GM19468 (cell line): ENCODE results near the gene TBX3.

Experiments used
- ATAC-seq: cut with Tn5 transposase; IDR thresholded peaks from one replicate; pipeline ENCODE4 v1.9.1; 2021; ENCODE audit warnings: mild to moderate bottlenecking, moderate library complexity, moderate number of reproducible peaks; ENCODE audit not compliant: unreplicated experiment; ENCODE audit errors: extremely low read depth

The TBX3 gene

GRCh38 chr12:114684870-114685273 is 897 bp upstream of the TBX3 start:
- ATAC-seq, result no peak

GRCh38 chr12:114683709-114684097 is 272 bp downstream of the TBX3 start:
- no peak for ATAC-seq

DNA sequence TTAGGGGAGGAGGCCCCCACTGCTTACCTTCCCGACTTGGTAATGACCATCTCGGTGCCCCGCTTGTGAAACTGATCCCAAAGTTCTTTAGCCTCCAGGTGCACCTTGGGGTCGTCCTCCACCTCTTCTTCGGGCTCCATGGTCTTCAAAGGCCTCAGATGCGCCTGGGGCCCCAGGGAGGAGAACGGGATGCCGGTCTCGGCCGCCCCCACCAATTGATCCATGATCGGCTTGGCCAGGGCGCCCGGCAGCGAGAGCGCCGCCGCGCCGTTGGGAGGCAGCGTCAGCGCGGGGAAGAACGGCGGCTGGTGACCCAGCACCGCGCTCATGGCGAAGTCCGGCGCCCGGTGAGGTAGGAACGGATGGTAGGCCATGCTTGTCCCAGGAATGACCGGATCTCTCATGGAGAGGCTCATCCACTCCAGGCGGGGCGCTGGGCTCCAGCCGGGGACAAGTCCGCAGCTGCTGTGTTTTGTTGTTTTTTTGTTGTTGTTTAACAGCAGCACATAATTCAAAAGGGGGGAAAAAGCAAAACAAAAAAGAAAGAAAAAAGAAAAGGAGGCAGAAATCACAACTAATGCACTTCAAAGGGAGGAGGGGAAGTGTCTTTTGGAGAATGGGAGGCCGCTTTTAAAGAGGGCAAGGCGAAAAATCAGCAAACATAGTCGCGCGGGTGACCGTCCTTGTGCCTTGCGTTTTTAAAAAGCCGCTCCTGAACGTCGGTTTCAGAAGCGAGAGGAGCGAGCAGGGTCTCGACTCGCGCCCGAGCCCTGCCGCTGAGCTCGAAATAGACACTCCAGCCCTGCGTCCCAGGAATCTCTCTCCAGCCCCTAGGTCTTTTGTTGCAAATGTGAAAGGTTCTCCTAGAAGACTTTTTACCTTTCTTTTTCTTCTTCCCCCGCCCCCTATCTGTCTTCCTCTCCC is 928 bp downstream of the TBX3 start:
- no peak for ATAC-seq

- ATAC-seq, result no peak
These were observed 1.7 kb downstream of the TBX3 start for GRCh38 chr12:114682106-114682784.

- no peak for ATAC-seq
These were observed 2.7 kb downstream of the TBX3 start for GRCh38 chr12:114681116-114681871.

DNA sequence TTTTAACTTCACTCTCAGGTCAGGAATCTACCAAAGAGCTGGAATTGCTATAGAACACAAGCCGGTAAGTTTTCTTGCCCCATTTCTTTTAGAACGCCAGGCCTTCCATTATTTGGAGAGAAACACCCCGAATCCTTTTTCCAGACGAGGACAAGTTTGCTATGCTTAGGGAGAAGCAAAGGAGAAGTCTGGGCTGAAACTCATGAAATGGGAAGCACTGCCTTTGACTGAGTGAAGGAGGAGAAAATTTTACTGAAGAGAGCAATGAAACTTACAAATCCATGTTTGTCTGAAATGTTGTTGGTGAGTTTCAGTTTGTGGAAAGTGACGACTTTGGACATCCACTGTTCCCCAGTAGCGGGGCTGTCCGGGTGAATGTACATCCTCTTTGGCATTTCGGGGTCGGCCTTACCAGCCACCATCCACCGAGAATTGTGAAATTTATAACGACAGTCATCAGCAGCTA is 3.3 kb downstream of the TBX3 start:
- ATAC-seq, result no peak

DNA sequence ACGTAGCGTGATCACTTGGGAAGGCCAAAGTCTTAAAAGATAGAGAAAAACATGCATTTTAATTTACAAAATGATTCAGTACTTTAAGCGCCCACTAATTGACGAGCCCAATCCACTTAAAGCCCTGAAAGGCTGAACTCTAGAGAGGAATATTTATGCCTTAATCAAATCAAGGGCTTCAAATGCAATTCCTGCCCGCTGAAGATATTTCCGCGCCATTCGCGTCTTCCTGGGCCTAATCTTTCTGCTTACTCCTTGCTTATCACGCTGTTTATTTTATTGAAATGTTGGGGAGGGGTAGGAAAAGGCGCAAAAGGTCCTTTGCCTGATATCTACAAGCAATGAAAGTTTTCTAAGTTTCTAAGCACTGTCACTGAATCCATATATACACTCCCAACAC is 4.0 kb downstream of the TBX3 start:
- ATAC-seq, result no peak

DNA sequence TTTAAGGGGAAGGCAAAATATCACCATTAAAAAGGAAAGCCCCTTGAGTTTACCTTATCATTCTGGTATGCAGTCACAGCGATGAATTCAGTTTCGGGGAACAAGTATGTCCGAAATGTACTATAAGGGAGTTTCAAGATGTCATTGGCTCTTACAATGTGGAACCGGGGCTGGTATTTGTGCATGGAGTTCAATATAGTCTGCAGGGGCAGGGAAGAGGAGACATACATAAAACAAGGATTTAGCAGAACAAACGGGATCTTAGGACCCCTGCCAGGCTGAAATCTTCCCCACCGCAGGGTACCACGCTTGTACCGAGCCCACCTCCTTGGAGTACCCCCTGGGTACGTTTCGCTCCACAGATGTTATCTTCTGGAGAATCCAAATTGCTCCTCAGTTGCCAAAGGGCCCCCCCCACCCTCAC is 4.5 kb downstream of the TBX3 start:
- ATAC-seq, result no peak

- no peak for ATAC-seq
These were observed 5.3 kb downstream of the TBX3 start for GRCh38 chr12:114678718-114679117.

DNA sequence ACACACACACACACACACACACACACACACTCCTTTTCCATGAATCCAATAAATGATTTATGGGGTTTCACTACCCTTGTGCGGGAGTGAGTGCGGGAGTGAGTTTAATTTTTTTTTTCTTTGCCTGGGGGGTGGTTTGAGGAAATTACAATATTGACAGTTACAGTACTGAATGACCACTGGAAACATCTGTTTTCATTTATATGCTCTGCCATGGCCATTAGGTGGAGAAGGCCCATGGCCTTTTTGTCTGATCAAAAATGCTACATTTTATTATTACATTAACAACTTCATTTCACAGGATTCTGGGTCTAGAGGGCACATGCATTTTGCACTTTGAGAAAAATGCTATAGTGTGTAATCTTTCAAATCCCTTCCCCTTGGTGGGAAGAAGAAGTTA is 5.9 kb downstream of the TBX3 start:
- no peak for ATAC-seq

DNA sequence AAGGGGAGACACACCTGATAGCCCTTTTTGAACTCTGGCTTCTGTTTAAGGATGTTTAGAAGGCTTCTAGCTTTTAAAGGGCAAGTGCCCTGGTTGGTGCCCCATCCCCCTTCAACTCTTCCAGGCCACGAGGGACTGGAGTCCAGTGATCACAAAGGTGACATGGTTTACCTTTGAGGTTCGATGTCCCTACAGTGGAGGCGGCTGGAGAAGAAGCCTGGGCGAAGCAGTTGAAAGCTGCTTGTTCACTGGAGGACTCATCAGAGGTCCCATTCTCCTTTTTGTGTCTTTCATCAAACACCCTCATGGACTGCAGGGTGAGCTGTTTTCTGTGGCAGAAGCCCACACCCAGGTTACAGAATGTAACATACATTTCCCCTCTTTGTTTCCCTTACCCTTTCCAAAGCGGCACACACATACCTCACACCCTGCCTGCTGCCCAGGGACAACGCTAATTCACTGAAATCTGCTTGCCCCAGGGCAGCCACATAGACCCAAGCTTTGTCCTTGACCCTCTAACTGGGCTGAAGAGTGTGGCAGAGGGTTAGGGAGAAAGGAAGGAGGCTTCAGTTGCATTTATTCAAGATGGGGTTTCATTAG is 7.7 kb downstream of the TBX3 start:
- ATAC-seq, result no peak

- ATAC-seq, result no peak
These were observed 9.5 kb downstream of the TBX3 start for GRCh38 chr12:114674251-114675047.

- ATAC-seq, result no peak
These were observed 10.1 kb downstream of the TBX3 start for GRCh38 chr12:114673901-114674250.

DNA sequence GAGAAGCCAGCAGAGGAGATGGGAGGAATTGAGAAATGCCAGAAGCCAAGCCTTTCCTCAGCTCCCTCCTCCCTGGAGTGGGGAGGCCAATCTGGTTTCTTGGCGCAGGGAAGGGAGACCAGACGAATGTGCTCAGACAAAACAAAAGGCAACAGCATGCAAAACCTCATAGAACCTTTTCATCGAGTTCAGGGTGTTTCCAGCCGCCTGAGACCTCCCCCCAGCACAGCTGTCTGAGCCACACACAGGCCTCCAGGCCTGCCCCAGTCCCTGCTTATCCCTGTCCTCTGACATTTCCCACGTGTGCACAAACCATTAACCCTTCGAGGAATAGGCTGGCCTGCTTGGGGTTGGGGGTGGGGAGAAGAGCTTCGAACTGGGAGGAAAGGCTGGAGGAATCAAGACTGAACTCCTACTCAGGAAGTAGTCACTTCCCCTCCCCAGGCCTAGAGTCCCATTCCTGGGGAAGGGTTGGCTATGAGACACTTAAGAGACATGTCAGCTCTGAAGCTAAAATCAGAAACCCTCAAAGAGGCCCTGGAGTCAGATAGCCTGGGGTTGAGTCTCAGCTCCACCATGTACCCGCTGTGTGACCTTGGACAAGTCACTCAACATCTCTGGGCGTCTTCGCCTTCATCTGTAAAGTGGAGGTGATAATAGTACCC is 10.7 kb downstream of the TBX3 start:
- ATAC-seq, result no peak

DNA sequence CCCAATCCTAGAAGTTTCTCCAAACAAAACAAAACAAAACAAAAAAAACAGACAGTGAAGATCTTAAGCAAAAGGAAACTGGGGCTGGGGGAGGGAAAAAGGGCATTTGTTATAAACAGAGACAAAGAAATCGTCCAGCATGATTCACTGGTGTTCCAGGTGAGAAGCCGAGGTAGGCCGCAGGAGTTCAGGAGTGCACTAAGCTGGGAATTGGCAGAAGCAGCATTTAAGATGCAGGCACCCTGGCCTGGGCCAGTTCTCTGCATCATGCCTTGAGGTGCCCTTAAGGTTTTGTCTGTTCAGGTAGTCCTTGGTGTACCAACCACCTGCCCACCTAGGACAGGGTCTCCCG is 11.2 kb downstream of the TBX3 start:
- no peak for ATAC-seq

- ATAC-seq, result no peak
These were observed 12.2 kb downstream of the TBX3 start for GRCh38 chr12:114671443-114672411.

GRCh38 chr12:114671066-114671442 is 12.9 kb downstream of the TBX3 start:
- ATAC-seq, result no peak

GRCh38 chr12:114670291-114670980 is 13.5 kb downstream of the TBX3 start:
- no peak for ATAC-seq
